C4-2B (cell line): ENCODE data around the gene PPP2R5B.
A peak's percentile ranks its signal among the peaks of the same experiment; 100 is the strongest.

Experiments used
- H3K27ac ChIP-seq: fragments of 450-650 bp; 2 replicates; pipeline ENCODE4 v1.5.1; 2017
- ZFX ChIP-seq: fragments of 450-650 bp; IDR thresholded peaks from 2 replicates; pipeline ENCODE4 v1.6.1; 2017
- TF ChIP-seq, protein P1 (sequence below): fragments of 450-650 bp; conservative IDR thresholded peaks from 2 replicates; pipeline ENCODE4 v1.5.1; 2017; ENCODE audit warnings: mild to moderate bottlenecking

Gene PPP2R5B

DNA sequence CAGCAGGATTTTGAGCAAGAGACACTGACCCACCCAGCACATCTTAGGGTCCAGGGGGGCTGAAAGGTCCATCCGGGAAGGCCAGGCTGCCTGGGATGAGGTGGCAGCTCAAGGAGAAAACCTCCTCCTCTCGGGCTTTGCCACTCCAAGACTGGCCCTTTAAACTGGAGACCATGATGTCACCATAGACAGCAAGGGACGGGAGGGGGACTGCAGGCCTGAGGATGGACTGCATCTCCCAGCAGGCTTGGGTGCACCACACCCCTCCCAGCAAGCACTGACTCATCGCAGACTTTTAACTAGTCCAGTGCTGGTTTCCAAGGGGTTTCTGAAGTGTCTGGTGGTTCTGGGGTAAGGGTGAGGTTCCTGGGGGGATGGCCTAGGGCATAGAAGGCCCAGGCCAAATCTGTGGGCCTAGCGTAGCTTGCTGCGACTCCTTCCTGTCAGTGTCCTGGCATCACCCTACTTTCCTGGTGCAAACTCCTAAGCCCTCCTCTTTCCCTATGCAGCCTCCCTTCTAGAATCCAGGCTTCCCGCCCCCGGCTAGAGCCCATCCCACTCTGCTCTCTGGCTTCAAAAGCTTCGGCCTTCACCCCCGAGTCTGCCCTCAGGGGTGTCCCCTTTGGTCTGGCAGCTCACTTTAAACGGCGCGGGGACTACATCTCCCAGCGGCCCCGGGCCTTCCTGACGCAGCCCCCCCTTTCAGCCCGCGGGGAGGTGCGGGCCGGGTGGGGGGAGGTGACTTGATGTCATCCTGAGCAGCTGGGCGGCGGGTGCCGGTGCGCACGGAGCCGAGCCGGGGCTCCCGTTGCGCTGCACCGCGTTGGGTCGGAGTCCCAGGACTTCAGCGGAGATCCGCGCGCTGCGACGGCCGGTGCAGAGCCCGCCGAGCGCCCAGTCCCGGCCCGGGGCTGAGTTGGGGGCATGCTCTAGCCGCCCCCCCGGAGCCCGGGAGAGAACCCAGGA lies at the start of gene PPP2R5B:
PPP2R5B (plus strand) TSS at position 746 of the 966 bp plus-strand sequence. CDS start 1,046 bp downstream, outside the sequence.
- TF ChIP-seq, protein P1, sequence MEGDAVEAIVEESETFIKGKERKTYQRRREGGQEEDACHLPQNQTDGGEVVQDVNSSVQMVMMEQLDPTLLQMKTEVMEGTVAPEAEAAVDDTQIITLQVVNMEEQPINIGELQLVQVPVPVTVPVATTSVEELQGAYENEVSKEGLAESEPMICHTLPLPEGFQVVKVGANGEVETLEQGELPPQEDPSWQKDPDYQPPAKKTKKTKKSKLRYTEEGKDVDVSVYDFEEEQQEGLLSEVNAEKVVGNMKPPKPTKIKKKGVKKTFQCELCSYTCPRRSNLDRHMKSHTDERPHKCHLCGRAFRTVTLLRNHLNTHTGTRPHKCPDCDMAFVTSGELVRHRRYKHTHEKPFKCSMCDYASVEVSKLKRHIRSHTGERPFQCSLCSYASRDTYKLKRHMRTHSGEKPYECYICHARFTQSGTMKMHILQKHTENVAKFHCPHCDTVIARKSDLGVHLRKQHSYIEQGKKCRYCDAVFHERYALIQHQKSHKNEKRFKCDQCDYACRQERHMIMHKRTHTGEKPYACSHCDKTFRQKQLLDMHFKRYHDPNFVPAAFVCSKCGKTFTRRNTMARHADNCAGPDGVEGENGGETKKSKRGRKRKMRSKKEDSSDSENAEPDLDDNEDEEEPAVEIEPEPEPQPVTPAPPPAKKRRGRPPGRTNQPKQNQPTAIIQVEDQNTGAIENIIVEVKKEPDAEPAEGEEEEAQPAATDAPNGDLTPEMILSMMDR, result no peak
- TF ChIP-seq ZFX, result no peak

DNA sequence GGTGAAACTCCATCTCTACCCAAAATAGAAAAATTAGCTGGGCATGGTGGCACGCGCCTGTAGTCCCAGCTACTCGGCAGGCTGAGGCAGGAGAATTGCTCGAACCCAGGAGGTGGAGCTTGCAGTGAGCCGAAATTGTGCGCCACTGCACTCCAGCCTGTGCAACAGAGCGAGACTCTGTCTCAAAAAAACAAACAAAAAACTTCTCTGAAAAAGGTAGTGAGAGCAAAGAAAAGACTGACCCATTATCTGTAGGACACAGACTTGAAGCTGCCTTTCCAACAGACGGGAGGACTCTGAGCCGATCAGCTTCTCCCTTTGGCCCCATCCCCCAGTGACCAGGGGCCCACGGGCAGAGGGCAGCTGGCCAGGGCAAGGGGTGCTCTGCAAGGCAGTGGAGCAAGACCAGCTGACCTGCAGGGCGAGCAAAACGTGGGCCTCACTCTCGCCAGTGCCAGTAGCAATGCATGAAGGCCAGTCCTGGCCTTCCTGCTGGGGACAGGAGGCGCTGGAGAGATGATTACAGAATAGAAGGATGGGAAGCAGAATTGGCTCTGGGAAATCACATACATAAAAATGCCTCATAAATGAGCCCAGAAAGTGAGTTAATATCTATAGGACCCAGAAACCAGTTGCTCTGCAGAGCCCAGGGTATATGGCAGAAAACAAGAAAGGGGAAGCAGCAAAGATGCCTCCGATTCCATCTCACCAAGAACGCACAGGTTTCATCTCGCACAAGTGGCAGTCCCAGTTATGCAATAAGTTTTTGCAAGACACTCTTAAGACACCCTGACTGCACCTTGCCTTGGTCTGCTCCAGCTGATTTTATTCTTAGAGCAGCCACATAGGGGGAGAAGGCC lies 48.9 kb upstream of the PPP2R5B start:
- TF ChIP-seq ZFX, result no peak
- TF ChIP-seq, protein P1, result no peak
- no peak overlapping the region for H3K27ac ChIP-seq

More for the DNA sequence above, at the start of gene PPP2R5B:
- H3K27ac ChIP-seq, result peak within 1 kb of the TSS; percentile 59

DNA sequence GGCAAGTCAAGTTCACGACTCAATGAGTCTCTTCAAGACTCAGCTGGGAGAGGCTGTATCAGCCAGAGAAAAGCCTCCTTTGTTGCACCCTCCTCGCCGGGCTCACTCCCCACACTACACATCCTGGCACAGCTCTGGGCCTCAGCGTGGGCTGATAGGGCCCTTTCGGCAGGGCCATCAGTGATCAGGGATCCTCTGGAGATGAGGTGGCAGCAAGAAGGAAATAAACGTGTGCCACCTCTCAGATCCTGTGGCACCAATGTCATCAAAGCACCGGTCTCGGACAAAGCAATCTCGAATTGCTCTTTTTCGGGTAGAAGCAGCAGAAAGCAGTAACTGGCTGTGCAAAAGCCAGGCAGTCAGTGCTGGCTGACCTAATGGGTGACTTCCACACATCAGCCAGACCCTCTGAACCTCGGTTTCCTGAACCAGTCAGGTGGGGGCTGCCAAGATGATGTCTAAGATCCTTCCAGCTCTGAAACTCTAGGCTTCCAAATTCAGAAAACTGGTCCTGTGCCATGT lies 48.2 kb upstream of the PPP2R5B start:
- TF ChIP-seq, protein P1, result no peak
- TF ChIP-seq ZFX, result no peak
- H3K27ac ChIP-seq, result peak overlapping the region; percentile 90; the same call in 1 of the 2 replicates

DNA sequence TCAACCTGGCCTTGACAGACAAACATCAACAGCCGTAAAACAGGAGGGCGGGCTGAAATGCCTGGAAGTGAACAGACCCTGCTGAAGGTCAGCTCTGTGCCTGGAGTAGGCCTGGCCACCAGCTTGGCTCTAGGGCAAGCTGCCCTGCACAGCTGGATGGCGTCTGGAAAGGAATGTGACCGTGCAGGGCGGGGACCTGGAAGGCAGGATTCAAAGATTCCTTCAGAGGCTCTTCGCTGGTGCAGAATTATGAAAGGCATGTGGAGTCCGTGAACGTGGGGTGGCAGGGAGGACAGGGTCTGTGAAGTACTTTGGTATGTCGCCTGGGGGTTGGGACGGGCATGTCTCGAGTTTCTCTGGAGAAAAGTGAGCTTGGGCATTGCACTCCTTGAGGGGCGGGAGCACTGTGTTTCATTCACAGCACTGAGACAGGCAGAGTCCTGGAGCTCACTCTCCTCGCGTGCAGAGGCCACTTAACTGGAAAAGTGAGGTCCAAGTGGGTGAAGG lies 47.6 kb upstream of the PPP2R5B start:
- TF ChIP-seq, protein P1, result no peak
- no peak for TF ChIP-seq ZFX
- H3K27ac ChIP-seq, result peak overlapping the region; percentile 90

DNA sequence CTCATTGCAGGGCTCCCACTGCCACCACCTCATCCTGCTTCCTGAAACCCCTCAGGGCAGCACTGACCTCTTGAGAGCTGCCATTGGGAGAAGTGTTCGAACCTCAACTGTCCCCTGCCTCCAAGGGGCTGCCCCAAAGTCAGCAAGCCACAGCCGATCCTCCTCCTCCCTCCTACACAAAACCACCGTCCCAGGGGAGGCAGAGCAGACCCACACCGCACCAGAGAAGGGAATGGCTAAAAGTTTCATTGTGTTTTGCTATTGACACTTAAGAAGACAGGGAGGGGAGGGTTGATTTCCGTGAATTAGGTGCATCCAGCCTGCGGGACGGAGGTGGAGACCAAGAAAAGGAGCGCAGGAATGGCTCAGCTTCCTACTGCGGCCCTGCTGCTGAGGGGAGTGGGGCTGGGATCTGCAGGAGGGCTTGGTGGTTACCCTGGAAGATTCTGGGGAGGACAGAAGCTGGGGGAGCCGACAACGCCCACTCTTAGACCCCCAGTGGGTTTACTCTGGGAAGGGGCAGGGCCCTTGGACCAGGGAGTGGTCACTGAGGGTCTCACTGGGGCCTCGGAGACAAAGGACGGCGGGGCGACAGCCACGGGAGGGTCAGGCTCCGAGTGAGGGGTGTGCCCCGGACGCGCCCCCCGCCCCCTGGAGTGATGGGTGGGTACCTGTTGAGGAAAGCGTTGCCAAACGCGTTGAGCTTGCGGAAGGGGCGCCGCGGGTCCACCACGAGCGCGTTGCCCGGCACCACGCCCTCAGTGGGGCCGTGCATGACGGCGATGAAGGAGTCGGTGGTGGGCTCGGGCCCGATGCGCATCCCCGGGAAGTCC lies 46.9 kb upstream of the PPP2R5B start:
- TF ChIP-seq, protein P1, result no peak
- no peak for TF ChIP-seq ZFX
- H3K27ac ChIP-seq, result peak overlapping the region; percentile 90

DNA sequence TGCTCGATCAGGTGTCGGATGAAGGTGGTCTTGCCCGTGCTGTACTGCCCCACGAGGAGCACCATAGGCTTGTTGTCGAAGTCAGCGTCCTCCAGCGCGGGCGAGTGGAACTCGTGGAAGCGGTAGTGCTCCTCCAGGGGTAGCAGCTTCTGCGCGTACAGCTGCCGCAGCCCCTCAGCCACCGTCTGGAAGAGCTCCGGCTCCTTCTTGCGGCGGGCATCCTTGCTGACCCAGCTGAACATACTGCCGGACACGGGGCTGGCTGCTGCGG lies 46.3 kb upstream of the PPP2R5B start:
- TF ChIP-seq, protein P1, result no peak
- TF ChIP-seq ZFX, result no peak

More for the DNA sequence above, 46.3 kb upstream of the PPP2R5B start:
- peak overlapping the region; percentile 90 for H3K27ac ChIP-seq
